ENCODE data around the gene CYP4F8.

Gene CYP4F8

DNA sequence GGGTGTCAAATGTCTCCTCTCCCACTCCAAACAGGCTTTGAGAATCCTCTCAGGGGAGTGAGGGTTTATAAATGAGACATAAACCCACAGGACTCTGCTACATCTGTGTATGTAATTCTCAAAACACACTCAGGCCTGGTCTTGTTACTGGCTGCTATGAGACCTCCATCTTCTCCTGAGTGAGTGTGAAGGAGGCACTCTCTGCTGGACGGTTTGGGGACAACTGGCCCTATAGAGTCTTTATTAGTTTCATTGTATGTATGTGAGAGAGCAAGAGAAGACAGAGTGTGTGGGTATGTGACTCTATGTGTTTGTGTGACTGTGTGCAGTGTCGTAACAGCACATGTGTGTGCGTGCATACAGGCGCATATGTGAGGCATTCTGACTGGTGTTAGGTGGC is 48.2 kb downstream of the CYP4F8 start:
- no peaks in the 10 kb centered on the region for H3K9me3 ChIP-seq (ENCODE audit: control insufficient read depth, insufficient read depth, low read length)
- H3F3A ChIP-seq (ENCODE audit: control insufficient read depth, insufficient read depth), result no peaks in the 10 kb centered on the region
- H3K36me3 ChIP-seq (ENCODE audit: control insufficient read depth, low read length), result no peaks in the 10 kb centered on the region
- no peaks in the 10 kb centered on the region for H3K79me2 ChIP-seq (ENCODE audit: control insufficient read depth, low read length)
- H3K4me1 ChIP-seq (ENCODE audit: control insufficient read depth, low read length), result no peaks in the 10 kb centered on the region
- H3K27me3 ChIP-seq (ENCODE audit: control insufficient read depth, low read length), result no peaks in the 10 kb centered on the region
- no peaks in the 10 kb centered on the region for H3K9me2 ChIP-seq (replicated peaks; ENCODE audit: control insufficient read depth, low read length)
- H4K20me1 ChIP-seq (ENCODE audit: control insufficient read depth, insufficient read depth, low read depth, low read length), result no peaks in the 10 kb centered on the region
- no peak overlapping the region for H3K27ac ChIP-seq (ENCODE audit: low read depth, low read length)
- no peak overlapping the region for H3K4me3 ChIP-seq (ENCODE audit: low read length)
- TF ChIP-seq, protein P1, sequence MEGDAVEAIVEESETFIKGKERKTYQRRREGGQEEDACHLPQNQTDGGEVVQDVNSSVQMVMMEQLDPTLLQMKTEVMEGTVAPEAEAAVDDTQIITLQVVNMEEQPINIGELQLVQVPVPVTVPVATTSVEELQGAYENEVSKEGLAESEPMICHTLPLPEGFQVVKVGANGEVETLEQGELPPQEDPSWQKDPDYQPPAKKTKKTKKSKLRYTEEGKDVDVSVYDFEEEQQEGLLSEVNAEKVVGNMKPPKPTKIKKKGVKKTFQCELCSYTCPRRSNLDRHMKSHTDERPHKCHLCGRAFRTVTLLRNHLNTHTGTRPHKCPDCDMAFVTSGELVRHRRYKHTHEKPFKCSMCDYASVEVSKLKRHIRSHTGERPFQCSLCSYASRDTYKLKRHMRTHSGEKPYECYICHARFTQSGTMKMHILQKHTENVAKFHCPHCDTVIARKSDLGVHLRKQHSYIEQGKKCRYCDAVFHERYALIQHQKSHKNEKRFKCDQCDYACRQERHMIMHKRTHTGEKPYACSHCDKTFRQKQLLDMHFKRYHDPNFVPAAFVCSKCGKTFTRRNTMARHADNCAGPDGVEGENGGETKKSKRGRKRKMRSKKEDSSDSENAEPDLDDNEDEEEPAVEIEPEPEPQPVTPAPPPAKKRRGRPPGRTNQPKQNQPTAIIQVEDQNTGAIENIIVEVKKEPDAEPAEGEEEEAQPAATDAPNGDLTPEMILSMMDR (IDR thresholded peaks at IDR 0.05; ENCODE audit: low read depth, low read length, poor library complexity, severe bottlenecking), result no peak
- TF ChIP-seq EZH2phosphoT487 (IDR thresholded peaks at IDR 0.05; ENCODE audit: borderline replicate concordance, low read length), result no peak
- no peak overlapping the region for H3K4me2 ChIP-seq (ENCODE audit: low read length)

GRCh38 chr19:15666186-15666585 is 51.2 kb downstream of the CYP4F8 start:
- no peaks in the 10 kb centered on the region for H3K79me2 ChIP-seq (ENCODE audit: control insufficient read depth, low read length)
- TF ChIP-seq, protein P1 (IDR thresholded peaks at IDR 0.05; ENCODE audit: low read depth, low read length, poor library complexity, severe bottlenecking), result no peak
- no peak for TF ChIP-seq EZH2phosphoT487 (IDR thresholded peaks at IDR 0.05; ENCODE audit: borderline replicate concordance, low read length)
- H3K9me3 ChIP-seq (ENCODE audit: control insufficient read depth, insufficient read depth, low read length), result no peaks in the 10 kb centered on the region
- H3K27me3 ChIP-seq (ENCODE audit: control insufficient read depth, low read length), result no peaks in the 10 kb centered on the region
- H3F3A ChIP-seq (ENCODE audit: control insufficient read depth, insufficient read depth), result no peaks in the 10 kb centered on the region
- no peaks in the 10 kb centered on the region for H3K9me2 ChIP-seq (replicated peaks; ENCODE audit: control insufficient read depth, low read length)
- H4K20me1 ChIP-seq (ENCODE audit: control insufficient read depth, insufficient read depth, low read depth, low read length), result no peaks in the 10 kb centered on the region
- no peaks in the 10 kb centered on the region for H3K4me1 ChIP-seq (ENCODE audit: control insufficient read depth, low read length)
- H3K27ac ChIP-seq (ENCODE audit: low read depth, low read length), result no peak overlapping the region
- H3K4me3 ChIP-seq (ENCODE audit: low read length), result no peak overlapping the region
- no peak overlapping the region for H3K4me2 ChIP-seq (ENCODE audit: low read length)
- H3K36me3 ChIP-seq (ENCODE audit: control insufficient read depth, low read length), result no peaks in the 10 kb centered on the region

DNA sequence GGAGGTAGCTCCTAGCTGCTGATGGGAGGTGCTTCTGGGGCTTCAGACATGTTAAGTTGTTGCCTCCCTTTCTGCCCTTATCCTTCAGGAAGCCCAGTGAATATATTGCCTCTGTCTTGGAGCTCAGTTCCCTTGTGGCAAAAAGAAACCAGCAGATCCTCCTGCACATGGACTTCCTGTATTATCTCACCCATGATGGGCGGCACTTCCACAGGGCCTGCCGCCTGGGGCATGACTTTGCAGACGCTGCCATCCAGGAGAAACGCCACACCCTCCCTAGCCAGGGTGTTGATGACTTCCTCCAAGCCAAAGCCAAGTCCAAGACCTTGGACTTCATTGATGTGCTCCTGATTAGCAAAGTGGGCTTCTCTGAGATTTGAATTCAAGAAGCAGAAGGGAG is 51.9 kb downstream of the CYP4F8 start:
- Histone ChIP-seq H3K79me2 (ENCODE audit: control insufficient read depth, low read length) (no peaks in the 10 kb centered on the region), H3K4me2 (ENCODE audit: low read length) (no peak overlapping the region), H3K36me3 (ENCODE audit: control insufficient read depth, low read length) (no peaks in the 10 kb centered on the region), H3K27ac (ENCODE audit: low read depth, low read length) (no peak overlapping the region), H3K9me2 (replicated peaks; ENCODE audit: control insufficient read depth, low read length) (no peaks in the 10 kb centered on the region), H4K20me1 (ENCODE audit: control insufficient read depth, insufficient read depth, low read depth, low read length) (no peaks in the 10 kb centered on the region), H3K4me1 (ENCODE audit: control insufficient read depth, low read length) (no peaks in the 10 kb centered on the region), H3K27me3 (ENCODE audit: control insufficient read depth, low read length) (no peaks in the 10 kb centered on the region), H3K4me3 (ENCODE audit: low read length) (no peak overlapping the region), H3F3A (ENCODE audit: control insufficient read depth, insufficient read depth) (no peaks in the 10 kb centered on the region), H3K9me3 (ENCODE audit: control insufficient read depth, insufficient read depth, low read length) (no peaks in the 10 kb centered on the region)
- TF ChIP-seq EZH2phosphoT487 (IDR thresholded peaks at IDR 0.05; ENCODE audit: borderline replicate concordance, low read length), result no peak
- TF ChIP-seq, protein P1 (IDR thresholded peaks at IDR 0.05; ENCODE audit: low read depth, low read length, poor library complexity, severe bottlenecking), result no peak

DNA sequence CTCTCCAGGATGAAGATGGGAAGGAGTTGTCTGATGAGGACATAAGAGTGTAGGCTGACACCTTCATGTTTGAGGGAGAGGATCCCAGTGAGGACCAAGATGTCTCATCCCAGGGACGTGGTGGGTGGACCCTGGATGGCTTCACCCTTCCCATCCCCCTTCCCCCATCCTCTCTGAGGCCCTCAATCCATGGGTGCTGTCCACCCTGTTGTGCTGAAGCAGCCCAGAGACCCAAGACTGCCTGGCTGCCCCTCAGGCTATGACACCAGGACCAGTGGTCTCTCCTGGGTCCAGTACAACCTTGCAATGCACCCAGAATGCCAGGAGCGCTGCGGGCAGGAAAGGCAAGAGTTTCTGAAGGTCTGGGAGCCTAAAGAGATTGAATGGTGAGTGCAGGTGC is 54.4 kb downstream of the CYP4F8 start:
- Histone ChIP-seq H3K79me2 (ENCODE audit: control insufficient read depth, low read length) (no peaks in the 10 kb centered on the region), H3F3A (ENCODE audit: control insufficient read depth, insufficient read depth) (no peaks in the 10 kb centered on the region), H3K27ac (ENCODE audit: low read depth, low read length) (no peak overlapping the region), H3K36me3 (ENCODE audit: control insufficient read depth, low read length) (no peaks in the 10 kb centered on the region), H3K4me1 (ENCODE audit: control insufficient read depth, low read length) (no peaks in the 10 kb centered on the region), H3K4me2 (ENCODE audit: low read length) (no peak overlapping the region), H3K27me3 (ENCODE audit: control insufficient read depth, low read length) (no peaks in the 10 kb centered on the region), H3K9me2 (replicated peaks; ENCODE audit: control insufficient read depth, low read length) (no peaks in the 10 kb centered on the region), H3K4me3 (ENCODE audit: low read length) (no peak overlapping the region), H4K20me1 (ENCODE audit: control insufficient read depth, insufficient read depth, low read depth, low read length) (no peaks in the 10 kb centered on the region), H3K9me3 (ENCODE audit: control insufficient read depth, insufficient read depth, low read length) (no peaks in the 10 kb centered on the region)
- TF ChIP-seq, protein P1 (IDR thresholded peaks at IDR 0.05; ENCODE audit: low read depth, low read length, poor library complexity, severe bottlenecking), result no peak

All from DOHH2 (cell line).